Osteoblast (primary cell): ENCODE measurements around the gene HTR4. TPM values are rescaled to one million over a fixed set of nuclear protein-coding genes. Genes with fewer than 3 reads are reported as not detected.

Experiments
- DNase-seq: peaks from one replicate; pipeline ENCODE4 v3.0.0; 2011; ENCODE audit warnings: low spot score, mixed read lengths; ENCODE audit not compliant: insufficient read length; ENCODE audit errors: missing footprints
- H2AFZ ChIP-seq: 2 replicates; pipeline ENCODE4 v1.6.0; 2011; ENCODE audit warnings: mild to moderate bottlenecking, low read length
- H3K27ac ChIP-seq: 2 replicates; pipeline ENCODE4 v1.5.1; 2011; ENCODE audit warnings: mild to moderate bottlenecking, low read depth, low read length, moderate library complexity
- H3K27me3 ChIP-seq: 2 replicates; pipeline ENCODE4 v1.6.0; 2012; ENCODE audit warnings: mild to moderate bottlenecking, control low read depth, inconsistent platforms, low read length, moderate library complexity; ENCODE audit not compliant: insufficient read depth
- H3K36me3 ChIP-seq: 2 replicates; pipeline ENCODE4 v1.5.1; 2011; ENCODE audit warnings: mild to moderate bottlenecking, low read length, control low read depth, moderate library complexity; ENCODE audit not compliant: insufficient read depth
- H3K4me1 ChIP-seq: 2 replicates; pipeline ENCODE4 v1.5.1; 2011; ENCODE audit warnings: mild to moderate bottlenecking, low read length, control low read depth, moderate library complexity; ENCODE audit not compliant: insufficient read depth
- H3K4me2 ChIP-seq: 2 replicates; pipeline ENCODE4 v1.6.0; 2011; ENCODE audit warnings: mild to moderate bottlenecking, low read length; ENCODE audit not compliant: insufficient read depth
- H3K4me3 ChIP-seq: fragments of 200-600 bp; sonication (generic); 3 replicates; pipeline ENCODE4 v1.5.1; 2012; ENCODE audit warnings: mild to moderate bottlenecking, low read length, inconsistent platforms; ENCODE audit not compliant: insufficient read depth
- H3K79me2 ChIP-seq: 2 replicates; pipeline ENCODE4 v1.6.0; 2012; ENCODE audit warnings: mild to moderate bottlenecking, low read length, control low read depth, inconsistent platforms; ENCODE audit not compliant: insufficient read depth
- H3K9me3 ChIP-seq: 2 replicates; pipeline ENCODE4 v1.5.1; 2011; ENCODE audit warnings: low read depth, low read length, control low read depth
- H4K20me1 ChIP-seq: 2 replicates; pipeline ENCODE4 v1.6.0; 2012; ENCODE audit warnings: mild to moderate bottlenecking, low read length, control low read depth; ENCODE audit not compliant: insufficient read depth
- total RNA-seq: library from RNA; depleted of rRNA; stranded (reverse); fragments of >200 nt; gene quantifications from 2 replicates; pipeline ENCODE4 v1.2.3, GENCODE V29; 2012
- TF ChIP-seq, protein P1 (sequence below): IDR thresholded peaks from 2 replicates; pipeline ENCODE4 v1.5.1; 2011; ENCODE audit warnings: mild to moderate bottlenecking, low read depth, low read length, moderate library complexity; ENCODE audit errors: extremely low read depth

HTR4 gene
- total RNA-seq, 1 donor, result not detected

- Histone ChIP-seq H3K79me2 (no peaks in the 10 kb centered on the region), H3K27me3 (no peaks in the 10 kb centered on the region), H3K4me1 (no peaks in the 10 kb centered on the region), H3K4me2 (no peak overlapping the region), H3K4me3 (no peak overlapping the region), H3K36me3 (no peaks in the 10 kb centered on the region), H4K20me1 (no peaks in the 10 kb centered on the region), H3K9me3 (no peaks in the 10 kb centered on the region), H2AFZ (no peak overlapping the region), H3K27ac (no peak overlapping the region)
- no peak for DNase-seq
- TF ChIP-seq, protein P1, sequence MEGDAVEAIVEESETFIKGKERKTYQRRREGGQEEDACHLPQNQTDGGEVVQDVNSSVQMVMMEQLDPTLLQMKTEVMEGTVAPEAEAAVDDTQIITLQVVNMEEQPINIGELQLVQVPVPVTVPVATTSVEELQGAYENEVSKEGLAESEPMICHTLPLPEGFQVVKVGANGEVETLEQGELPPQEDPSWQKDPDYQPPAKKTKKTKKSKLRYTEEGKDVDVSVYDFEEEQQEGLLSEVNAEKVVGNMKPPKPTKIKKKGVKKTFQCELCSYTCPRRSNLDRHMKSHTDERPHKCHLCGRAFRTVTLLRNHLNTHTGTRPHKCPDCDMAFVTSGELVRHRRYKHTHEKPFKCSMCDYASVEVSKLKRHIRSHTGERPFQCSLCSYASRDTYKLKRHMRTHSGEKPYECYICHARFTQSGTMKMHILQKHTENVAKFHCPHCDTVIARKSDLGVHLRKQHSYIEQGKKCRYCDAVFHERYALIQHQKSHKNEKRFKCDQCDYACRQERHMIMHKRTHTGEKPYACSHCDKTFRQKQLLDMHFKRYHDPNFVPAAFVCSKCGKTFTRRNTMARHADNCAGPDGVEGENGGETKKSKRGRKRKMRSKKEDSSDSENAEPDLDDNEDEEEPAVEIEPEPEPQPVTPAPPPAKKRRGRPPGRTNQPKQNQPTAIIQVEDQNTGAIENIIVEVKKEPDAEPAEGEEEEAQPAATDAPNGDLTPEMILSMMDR, result no peak
These were observed 30.6 kb downstream of the HTR4 start for GRCh38 chr5:148623741-148624140.

GRCh38 chr5:148623101-148623500 lies 31.2 kb downstream of the HTR4 start:
- no peaks in the 10 kb centered on the region for H3K9me3 ChIP-seq
- H3K79me2 ChIP-seq, result no peaks in the 10 kb centered on the region
- H3K4me3 ChIP-seq, result no peak overlapping the region

GRCh38 chr5:148620696-148621095 lies 33.6 kb downstream of the HTR4 start:
- TF ChIP-seq, protein P1, result no peak
- no peaks in the 10 kb centered on the region for H3K27me3 ChIP-seq
- H3K4me3 ChIP-seq, result no peak overlapping the region
- no peak overlapping the region for H3K4me2 ChIP-seq
- no peaks in the 10 kb centered on the region for H3K36me3 ChIP-seq
- no peaks in the 10 kb centered on the region for H4K20me1 ChIP-seq
- no peak for DNase-seq
- H3K79me2 ChIP-seq, result no peaks in the 10 kb centered on the region
- H2AFZ ChIP-seq, result no peak overlapping the region
- H3K27ac ChIP-seq, result no peak overlapping the region
- H3K9me3 ChIP-seq, result no peaks in the 10 kb centered on the region
- no peaks in the 10 kb centered on the region for H3K4me1 ChIP-seq

More at GRCh38 chr5:148623101-148623500, 31.2 kb downstream of the HTR4 start:
- no peak for DNase-seq
- Histone ChIP-seq H3K4me2 (no peak overlapping the region), H3K27ac (no peak overlapping the region), H3K27me3 (no peaks in the 10 kb centered on the region), H2AFZ (no peak overlapping the region), H3K36me3 (no peaks in the 10 kb centered on the region), H3K4me1 (no peaks in the 10 kb centered on the region), H4K20me1 (no peaks in the 10 kb centered on the region)
- TF ChIP-seq, protein P1, result no peak

DNA sequence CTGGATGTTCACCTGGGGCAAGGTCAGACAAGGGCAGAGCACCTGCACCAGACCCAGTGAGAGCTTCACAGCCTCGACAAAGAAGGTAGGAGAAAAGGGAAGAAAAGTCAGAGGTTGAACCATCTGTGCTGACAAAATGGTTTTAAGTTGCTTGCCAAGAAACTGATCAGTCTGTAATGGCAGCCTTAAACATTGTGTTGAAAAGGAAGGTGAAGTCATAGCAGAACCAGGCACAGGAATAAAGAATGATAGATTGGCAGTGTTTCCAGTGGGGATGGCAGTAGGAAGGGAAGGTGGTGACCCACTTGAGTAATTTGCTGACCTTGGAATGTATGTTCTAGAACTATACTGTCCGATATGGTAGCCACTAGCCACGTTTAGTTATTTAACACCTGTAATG lies 34.2 kb downstream of the HTR4 start:
- Histone ChIP-seq H3K9me3 (no peaks in the 10 kb centered on the region), H3K27me3 (no peaks in the 10 kb centered on the region), H3K79me2 (no peaks in the 10 kb centered on the region), H2AFZ (no peak overlapping the region), H3K4me3 (no peak overlapping the region), H3K36me3 (no peaks in the 10 kb centered on the region), H3K4me1 (no peaks in the 10 kb centered on the region), H3K4me2 (no peak overlapping the region), H4K20me1 (no peaks in the 10 kb centered on the region), H3K27ac (no peak overlapping the region)
- TF ChIP-seq, protein P1, result no peak
- DNase-seq, result no peak
